ENCODE measurements around the gene FARP2.

GRCh38 chr2:241535871-241536655 is 180.0 kb downstream of the FARP2 start:
- no peak for TF ChIP-seq CTCF (IDR thresholded peaks at IDR 0.05; ENCODE audit: low read length)
- TF ChIP-seq EZH2 (IDR thresholded peaks at IDR 0.05; ENCODE audit: borderline replicate concordance, low read length), result no peak
